Kidney (tissue), 14 donors: ENCODE measurements around the gene RBBP8. TPM values are rescaled to one million over a fixed set of nuclear protein-coding genes. Genes with fewer than 3 reads are reported as not detected.

Source experiments
- DNase-seq, 5 donors: peaks; one replicate each; pipeline ENCODE4 v3.0.0-alpha.2; 2013 to 2020
- FAIRE-seq: peaks from 2 replicates; lab custom pipeline; 2012; peaks lifted over from hg19 to GRCh38; lab: Jason Lieb, UNC
- H3K27ac ChIP-seq, 2 donors: one replicate each; pipeline ENCODE4 v1.7.0; 2013; ENCODE audit warnings: low read depth in 2 of 2, low read length in 2 of 2, inconsistent platforms in 1 of 2
- H3K27me3 ChIP-seq: one replicate; pipeline ENCODE4 v1.7.1; 2013; ENCODE audit warnings: low read length, inconsistent platforms; ENCODE audit not compliant: control insufficient read depth, insufficient read depth
- H3K36me3 ChIP-seq, 3 donors: one replicate each; pipeline versions ENCODE4 v1.7.0 to v1.7.1; 2013; ENCODE audit warnings: low read length in 3 of 3, control low read depth in 1 of 3, inconsistent platforms in 1 of 3; ENCODE audit not compliant: insufficient read depth in 3 of 3, control insufficient read depth in 2 of 3
- H3K4me1 ChIP-seq, 3 donors: one replicate each; pipeline versions ENCODE4 v1.7.0 to v1.7.1; 2013; ENCODE audit warnings: low read length in 3 of 3, inconsistent platforms in 1 of 3, low read depth in 1 of 3; ENCODE audit not compliant: control insufficient read depth in 2 of 3, insufficient read depth in 2 of 3
- H3K4me3 ChIP-seq, 3 donors: one replicate each; pipeline versions ENCODE4 v1.7.0 to v1.8.1; 2013; ENCODE audit warnings: low read length in 3 of 3, control low read depth in 1 of 3, inconsistent platforms in 1 of 3
- H3K9ac ChIP-seq, 3 donors: one replicate each; pipeline versions ENCODE4 v1.7.0 to v1.7.1; 2013; ENCODE audit warnings: low read length in 3 of 3, control low read depth in 1 of 3, inconsistent platforms in 1 of 3
- H3K9me3 ChIP-seq, 3 donors: one replicate each; pipeline versions ENCODE4 v1.7.0 to v1.7.1; 2013; ENCODE audit warnings: low read length in 3 of 3, control low read depth in 1 of 3, inconsistent platforms in 1 of 3; ENCODE audit not compliant: control insufficient read depth in 2 of 3, insufficient read depth in 1 of 3
- intact Hi-C: fragments of 100-400 bp; cut with DNase I; formaldehyde crosslinking; loops from one replicate; pipeline ENCODE4 v1.11.1; 2022
- polyA plus RNA-seq: library from polyadenylated mRNA; stranded (reverse); fragments of 350-450 nt; fragmentation: Illumina TruSeq; extraction: RNeasy Lipid Tissue Mini Kit (QIAGEN cat#74804); gene quantifications from one replicate; pipeline ENCODE4 v1.2.3, GENCODE V29; 2014; ENCODE audit warnings: low read depth, low replicate concordance; ENCODE audit not compliant: insufficient read depth
- total RNA-seq: library from RNA; stranded (reverse); fragmentation: NEBNext Ultra II Directional; extraction: Animal tissue kit (Norgen Biotek cat#: 25700); gene quantifications from one replicate; pipeline ENCODE4 v1.2.1, GENCODE V29; 2021
- TF ChIP-seq, protein P1 (sequence below): IDR thresholded peaks from 3 replicates; pipeline ENCODE4 v1.5.1; 2012; ENCODE audit warnings: mild to moderate bottlenecking, moderate library complexity, borderline replicate concordance; ENCODE audit not compliant: insufficient read depth; ENCODE audit errors: extremely low read depth
- donor health status: control.
- donor health status: control.
- donor health status: control.
- donor health status: control.
- donor health status: control.
- donor health status: DM: yes; HTN: yes; CAD: no.
- donor health status: Normal renal cell carcinoma (clear cell type).

Gene RBBP8
- total and polyA plus RNA-seq, 2 donors from 2014 or later = 45.8 to 166 TPM

DNA sequence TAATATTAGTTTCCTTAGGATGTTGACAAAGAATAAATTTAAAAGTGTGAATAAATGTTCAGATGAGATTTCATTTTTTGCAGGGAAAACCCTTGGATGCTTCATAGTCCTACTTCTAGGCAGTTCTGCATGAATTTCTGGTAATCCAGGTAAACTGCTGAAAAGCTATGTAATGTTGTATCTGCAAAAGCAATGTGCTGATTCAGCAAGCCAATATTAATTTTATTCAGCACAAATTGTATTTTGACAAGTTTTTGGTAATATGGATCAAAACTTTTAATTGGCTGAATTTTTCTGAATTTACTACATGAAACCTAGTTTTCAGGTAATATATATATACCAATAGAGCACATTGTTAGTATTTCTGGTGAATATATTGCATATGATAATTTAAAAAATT, 17.8 kb upstream of the RBBP8 start:
- H3K4me3 ChIP-seq = peak overlapping the region; percentile 31 to 54 (median 40)
- no peak for DNase-seq
- no peaks in the 10 kb centered on the region for H3K27me3 ChIP-seq
- H3K9ac ChIP-seq = no peak overlapping the region
- H3K36me3 ChIP-seq = no peaks in the 10 kb centered on the region
- TF ChIP-seq, protein P1, sequence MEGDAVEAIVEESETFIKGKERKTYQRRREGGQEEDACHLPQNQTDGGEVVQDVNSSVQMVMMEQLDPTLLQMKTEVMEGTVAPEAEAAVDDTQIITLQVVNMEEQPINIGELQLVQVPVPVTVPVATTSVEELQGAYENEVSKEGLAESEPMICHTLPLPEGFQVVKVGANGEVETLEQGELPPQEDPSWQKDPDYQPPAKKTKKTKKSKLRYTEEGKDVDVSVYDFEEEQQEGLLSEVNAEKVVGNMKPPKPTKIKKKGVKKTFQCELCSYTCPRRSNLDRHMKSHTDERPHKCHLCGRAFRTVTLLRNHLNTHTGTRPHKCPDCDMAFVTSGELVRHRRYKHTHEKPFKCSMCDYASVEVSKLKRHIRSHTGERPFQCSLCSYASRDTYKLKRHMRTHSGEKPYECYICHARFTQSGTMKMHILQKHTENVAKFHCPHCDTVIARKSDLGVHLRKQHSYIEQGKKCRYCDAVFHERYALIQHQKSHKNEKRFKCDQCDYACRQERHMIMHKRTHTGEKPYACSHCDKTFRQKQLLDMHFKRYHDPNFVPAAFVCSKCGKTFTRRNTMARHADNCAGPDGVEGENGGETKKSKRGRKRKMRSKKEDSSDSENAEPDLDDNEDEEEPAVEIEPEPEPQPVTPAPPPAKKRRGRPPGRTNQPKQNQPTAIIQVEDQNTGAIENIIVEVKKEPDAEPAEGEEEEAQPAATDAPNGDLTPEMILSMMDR = no peak
- H3K27ac ChIP-seq = no peak overlapping the region
- no peak for FAIRE-seq
- no peaks in the 10 kb centered on the region for H3K4me1 ChIP-seq
- intact Hi-C loops = no loop called here
- H3K9me3 ChIP-seq = no peaks in the 10 kb centered on the region

DNA sequence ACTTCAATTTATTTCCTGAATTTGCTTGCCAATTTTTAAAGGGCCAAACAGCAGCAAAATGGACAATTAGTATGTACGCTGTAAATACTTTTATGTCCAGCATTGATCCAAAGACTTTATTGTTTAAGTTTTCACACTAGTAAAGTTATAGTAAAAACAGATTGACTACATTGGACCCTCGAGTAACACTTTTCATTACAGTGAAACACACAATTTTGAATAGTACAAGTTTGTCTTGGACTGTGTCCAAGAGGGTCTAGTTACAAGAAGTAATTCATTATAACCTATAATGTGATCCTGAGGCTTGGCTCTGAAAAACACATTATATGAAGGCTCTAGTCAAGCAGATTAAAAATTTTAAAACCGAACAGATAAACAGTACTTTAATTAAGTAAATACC, 11.4 kb upstream of the RBBP8 start:
- Histone ChIP-seq H3K27me3 (no peaks in the 10 kb centered on the region), H3K9ac (no peak overlapping the region), H3K27ac (no peak overlapping the region), H3K9me3 (no peaks in the 10 kb centered on the region), H3K4me3 (no peak overlapping the region), H3K4me1 (no peaks in the 10 kb centered on the region), H3K36me3 (no peaks in the 10 kb centered on the region)
- FAIRE-seq = no peak
- intact Hi-C loops = no loop called here
- TF ChIP-seq, protein P1 = no peak
- DNase-seq = peak in 2 of 5 donors; percentile 66 to 82

DNA sequence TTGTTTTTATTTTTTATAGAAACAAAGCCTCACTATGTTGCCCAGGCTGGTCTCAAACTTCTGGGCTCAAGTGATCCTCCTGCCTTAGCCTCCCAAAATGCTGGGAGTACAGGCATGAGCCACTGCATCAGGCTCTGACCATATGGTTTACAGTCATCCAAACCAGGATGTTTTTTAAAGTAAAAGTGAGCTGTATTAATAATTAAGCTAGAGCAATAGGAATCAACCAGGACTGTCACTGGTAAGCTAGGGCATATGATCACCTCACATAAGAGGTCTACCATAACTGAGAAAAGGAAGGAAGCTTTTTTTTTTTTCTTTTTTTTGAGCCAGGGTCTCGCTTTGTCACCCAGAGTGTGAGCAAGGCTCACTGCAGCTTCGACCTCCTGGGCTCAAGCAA, 8.5 kb upstream of the RBBP8 start:
- Histone ChIP-seq H3K36me3 (no peaks in the 10 kb centered on the region), H3K27me3 (no peaks in the 10 kb centered on the region), H3K9ac (no peak overlapping the region), H3K4me1 (no peaks in the 10 kb centered on the region), H3K27ac (no peak overlapping the region), H3K9me3 (no peaks in the 10 kb centered on the region), H3K4me3 (no peak overlapping the region)
- no peak for DNase-seq
- FAIRE-seq = no peak
- intact Hi-C loops = no loop called here
- TF ChIP-seq, protein P1 = no peak

DNA sequence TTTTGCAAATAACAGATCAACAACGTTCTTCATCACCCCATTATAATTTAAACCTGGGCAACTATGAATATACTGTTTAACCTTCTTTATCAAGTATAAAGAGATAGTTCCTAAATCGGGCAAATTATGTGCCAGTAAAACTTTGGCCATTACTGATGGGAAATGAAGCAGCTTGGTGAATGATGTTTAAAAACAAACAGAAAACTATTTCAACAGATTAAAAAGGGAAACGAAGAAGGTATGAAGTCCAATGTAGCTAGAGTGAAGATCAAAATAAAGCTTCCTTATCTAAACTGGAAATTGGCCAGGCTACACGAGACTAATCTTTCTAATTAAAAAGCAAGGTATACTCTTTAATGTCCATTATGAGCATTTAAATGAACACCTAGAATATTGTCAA, 6.7 kb upstream of the RBBP8 start:
- H3K27ac ChIP-seq = no peak overlapping the region
- no peak overlapping the region for H3K4me3 ChIP-seq
- H3K27me3 ChIP-seq = no peaks in the 10 kb centered on the region
- FAIRE-seq (no peak), DNase-seq (no peak)
- intact Hi-C loops = no loop called here
- no peaks in the 10 kb centered on the region for H3K4me1 ChIP-seq
- H3K9ac ChIP-seq = no peak overlapping the region
- TF ChIP-seq, protein P1 = no peak
- H3K36me3 ChIP-seq = no peaks in the 10 kb centered on the region
- H3K9me3 ChIP-seq = no peaks in the 10 kb centered on the region
